Lower leg skin (tissue), 4 donors: Measurements from ENCODE around the gene ZFYVE19. TPM values are rescaled to one million over a fixed set of nuclear protein-coding genes. Genes with fewer than 3 reads are reported as not detected.
A peak's percentile ranks its signal among the peaks of the same experiment; 100 is the strongest.

Experiments
- DNase-seq, 2 donors: peaks; one replicate each; pipeline ENCODE4 v3.0.0-alpha.2; 2019; ENCODE audit warnings: low spot score in 2 of 2
- H3K4me3 ChIP-seq: fragments of 200-600 bp; sonication (generic); 2 replicates; pipeline ENCODE4 v1.5.1; 2017; ENCODE audit warnings: mild to moderate bottlenecking, low read depth; ENCODE audit not compliant: poor library complexity, severe bottlenecking
- POLR2A ChIP-seq, 2 donors: fragments of 450-650 bp; IDR thresholded peaks; one replicate each; pipeline ENCODE4 v1.6.1; 2016 to 2017; ENCODE audit warnings: antibody characterized with exemption in 2 of 2, mild to moderate bottlenecking in 1 of 2, moderate library complexity in 1 of 2
- WGBS, 2 donors: methylation state at CpG; one replicate each; pipeline ENCODE4 v1.1.5; 2018; 5-methylcytosine and 5-hydroxymethylcytosine counted together
- intact Hi-C: fragments of 100-400 bp; cut with DNase I; formaldehyde crosslinking; loops from one replicate; pipeline ENCODE4 v1.15.0; 2023; ENCODE audit warnings: low total_unique reads
- total RNA-seq, 4 donors: library from RNA; depleted of rRNA; stranded (reverse); fragments of >200 nt; gene quantifications; one replicate each; pipeline ENCODE4 v1.1.0, GENCODE V29; 2016
- TF ChIP-seq, protein P1 (sequence below), 3 donors: fragments of 450-650 bp; IDR thresholded peaks; one replicate each; pipeline ENCODE4 v1.5.1; 2016; ENCODE audit warnings: antibody characterized with exemption in 3 of 3, mild to moderate bottlenecking in 3 of 3, moderate library complexity in 2 of 3

ZFYVE19 gene
- total RNA-seq, 4 donors from 2014 or later: 30.9 to 65.7 (median 35.4) TPM

DNA sequence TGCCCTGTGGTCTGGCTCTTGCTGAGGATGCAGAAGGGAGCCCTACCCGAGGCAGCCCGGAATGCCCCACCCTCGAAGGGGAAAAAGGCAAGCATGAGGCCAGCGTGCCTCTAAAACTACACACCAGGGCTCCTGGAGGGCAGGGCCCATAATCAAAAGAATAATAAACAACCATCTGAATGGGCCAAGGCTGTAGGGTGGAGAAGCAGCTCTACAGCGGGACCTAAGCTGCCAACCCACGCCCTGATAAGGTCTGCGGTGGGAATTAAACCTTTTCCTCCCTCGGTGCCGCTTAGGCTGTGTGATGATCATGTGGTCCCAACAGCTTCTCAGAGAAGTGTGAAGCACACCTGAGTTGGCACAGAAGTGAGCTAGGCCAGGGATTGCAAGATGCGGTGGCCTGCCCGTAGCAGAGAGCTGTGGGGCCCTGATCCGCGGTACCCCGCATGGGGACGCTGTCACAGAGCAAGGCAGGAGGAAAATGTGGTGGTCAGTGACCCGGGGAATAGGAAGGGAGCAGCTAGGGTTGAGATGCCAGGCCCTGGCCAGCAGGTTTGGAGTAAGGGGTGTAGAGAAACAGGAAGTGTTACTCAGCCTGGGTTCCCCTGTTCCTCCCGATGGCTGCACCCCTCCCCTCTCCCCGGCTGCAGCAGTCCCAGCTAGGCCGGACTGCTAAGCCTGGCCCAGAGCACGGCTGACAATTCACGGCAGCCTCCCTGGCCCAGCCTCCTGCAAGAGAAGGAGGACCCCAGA lies 38.2 kb upstream of the ZFYVE19 start:
- no peak overlapping the region for H3K4me3 ChIP-seq
- intact Hi-C loops: no loop called here
- DNase-seq: no peak
- 34 to 47% methylated on average over 21 of the region's 21 CpGs for WGBS, 2 donors
- TF ChIP-seq, protein P1, sequence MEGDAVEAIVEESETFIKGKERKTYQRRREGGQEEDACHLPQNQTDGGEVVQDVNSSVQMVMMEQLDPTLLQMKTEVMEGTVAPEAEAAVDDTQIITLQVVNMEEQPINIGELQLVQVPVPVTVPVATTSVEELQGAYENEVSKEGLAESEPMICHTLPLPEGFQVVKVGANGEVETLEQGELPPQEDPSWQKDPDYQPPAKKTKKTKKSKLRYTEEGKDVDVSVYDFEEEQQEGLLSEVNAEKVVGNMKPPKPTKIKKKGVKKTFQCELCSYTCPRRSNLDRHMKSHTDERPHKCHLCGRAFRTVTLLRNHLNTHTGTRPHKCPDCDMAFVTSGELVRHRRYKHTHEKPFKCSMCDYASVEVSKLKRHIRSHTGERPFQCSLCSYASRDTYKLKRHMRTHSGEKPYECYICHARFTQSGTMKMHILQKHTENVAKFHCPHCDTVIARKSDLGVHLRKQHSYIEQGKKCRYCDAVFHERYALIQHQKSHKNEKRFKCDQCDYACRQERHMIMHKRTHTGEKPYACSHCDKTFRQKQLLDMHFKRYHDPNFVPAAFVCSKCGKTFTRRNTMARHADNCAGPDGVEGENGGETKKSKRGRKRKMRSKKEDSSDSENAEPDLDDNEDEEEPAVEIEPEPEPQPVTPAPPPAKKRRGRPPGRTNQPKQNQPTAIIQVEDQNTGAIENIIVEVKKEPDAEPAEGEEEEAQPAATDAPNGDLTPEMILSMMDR (IDR thresholded peaks at IDR 0.05): no peak
- TF ChIP-seq POLR2A (IDR thresholded peaks at IDR 0.05): no peak

DNA sequence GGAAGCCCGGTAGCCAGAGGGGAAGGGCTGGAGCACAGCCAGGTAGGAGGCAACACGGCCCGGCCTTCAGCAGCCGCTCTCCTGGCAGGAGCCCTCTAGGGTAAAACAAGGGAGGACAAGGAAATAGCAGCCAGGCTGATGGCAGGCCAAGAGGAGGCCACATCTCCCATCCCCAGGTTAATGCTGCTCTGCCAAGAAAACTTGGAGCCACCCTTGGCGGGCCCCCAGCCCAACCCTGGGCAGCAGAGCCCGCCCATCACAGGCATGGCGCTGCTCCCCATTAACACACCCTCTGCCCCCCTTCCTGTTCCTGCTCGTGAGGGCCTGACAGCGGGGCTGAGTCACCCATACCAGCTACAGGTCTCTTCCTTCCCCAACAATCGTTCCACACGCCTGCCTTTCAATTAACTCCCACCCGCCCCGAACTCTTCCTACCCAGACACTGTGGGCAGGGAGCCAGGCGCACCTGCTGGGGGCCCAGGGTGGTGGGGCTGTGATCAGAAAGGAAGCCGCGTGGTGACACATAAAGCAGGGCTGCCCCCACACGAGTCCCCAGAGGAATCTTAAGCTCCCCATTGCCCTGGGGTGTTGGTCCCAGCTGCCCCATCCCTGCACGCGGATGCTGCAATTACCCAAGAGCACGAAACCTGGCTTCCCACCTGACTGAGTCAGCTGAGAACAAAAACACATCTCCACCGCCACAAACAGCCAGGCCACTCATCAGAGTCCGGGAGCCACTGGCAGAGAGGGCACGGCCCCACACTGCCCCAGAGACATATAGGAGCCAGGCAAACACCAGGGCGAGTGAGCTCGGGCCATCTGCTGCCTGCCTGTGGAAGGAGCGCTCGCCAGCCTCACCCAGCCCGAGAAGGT lies 37.4 kb upstream of the ZFYVE19 start, which contains the start of gene C15orf62:
Gene C15orf62, plus strand, starts transcription at position 707 of the 873 bp plus-strand sequence. CDS start 516 bp downstream, outside the sequence.
- TF ChIP-seq, protein P1 (IDR thresholded peaks at IDR 0.05): no peak
- no peak for TF ChIP-seq POLR2A (IDR thresholded peaks at IDR 0.05)
- WGBS, 2 donors: 28 to 37% methylated on average over 28 of the region's 28 CpGs
- intact Hi-C loops: no loop called here
- H3K4me3 ChIP-seq: no peak within 1 kb of the TSS
- peak; percentile 72 to 92 for DNase-seq

DNA sequence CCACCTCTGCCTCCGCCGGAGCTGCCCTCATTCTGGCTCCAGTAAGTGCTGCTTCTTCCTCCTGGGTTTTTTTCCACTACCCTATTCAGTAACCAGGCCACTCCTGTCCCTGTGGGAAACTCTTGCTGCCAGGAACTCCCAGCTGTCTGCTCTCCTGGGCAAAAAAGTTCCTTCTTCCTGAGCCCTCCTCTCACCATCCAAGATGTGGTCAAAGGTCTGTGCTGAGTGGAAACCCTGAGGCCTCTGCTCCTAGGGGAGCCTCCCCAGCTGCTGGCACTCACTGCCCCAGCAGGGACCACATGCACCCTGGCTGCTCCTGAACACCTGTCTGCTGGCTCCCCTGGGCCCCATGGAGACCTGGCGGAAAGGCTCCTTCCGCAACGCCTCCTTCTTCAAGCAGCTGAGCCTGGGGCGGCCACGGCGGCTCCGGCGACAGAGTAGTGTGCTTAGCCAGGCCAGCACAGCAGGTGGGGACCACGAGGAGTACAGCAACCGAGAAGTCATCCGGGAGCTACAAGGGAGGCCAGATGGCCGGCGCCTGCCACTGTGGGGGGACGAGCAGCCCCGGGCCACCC lies 36.7 kb upstream of the ZFYVE19 start:
- intact Hi-C loops: no loop called here
- DNase-seq: no peak
- H3K4me3 ChIP-seq: no peak overlapping the region
- 35 to 63% methylated on average over 7 to 15 of the region's 17 CpGs for WGBS, 2 donors
- no peak for TF ChIP-seq POLR2A (IDR thresholded peaks at IDR 0.05)
- TF ChIP-seq, protein P1 (IDR thresholded peaks at IDR 0.05): no peak

DNA sequence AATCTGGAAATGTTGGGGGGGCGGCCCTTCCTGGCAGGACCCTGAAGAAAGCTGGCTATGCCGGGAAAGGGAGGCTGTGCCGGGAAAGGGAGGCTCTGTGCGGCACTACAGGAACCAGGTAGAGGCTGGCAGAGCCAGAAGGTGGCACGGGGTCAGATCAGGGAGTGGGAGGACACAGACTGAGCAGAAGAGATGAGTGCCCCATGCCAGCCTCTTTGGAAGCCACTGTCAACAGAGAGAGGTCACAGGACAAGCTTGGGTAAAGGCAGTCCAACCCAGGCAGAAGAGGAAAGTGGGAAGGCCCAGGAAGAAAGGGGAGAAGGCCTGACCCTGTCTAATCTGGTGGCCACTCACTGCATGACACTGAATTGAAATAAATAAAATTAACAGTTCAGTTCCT lies 35.6 kb upstream of the ZFYVE19 start:
- H3K4me3 ChIP-seq: no peak overlapping the region
- TF ChIP-seq, protein P1 (IDR thresholded peaks at IDR 0.05): no peak
- TF ChIP-seq POLR2A (IDR thresholded peaks at IDR 0.05): no peak

DNA sequence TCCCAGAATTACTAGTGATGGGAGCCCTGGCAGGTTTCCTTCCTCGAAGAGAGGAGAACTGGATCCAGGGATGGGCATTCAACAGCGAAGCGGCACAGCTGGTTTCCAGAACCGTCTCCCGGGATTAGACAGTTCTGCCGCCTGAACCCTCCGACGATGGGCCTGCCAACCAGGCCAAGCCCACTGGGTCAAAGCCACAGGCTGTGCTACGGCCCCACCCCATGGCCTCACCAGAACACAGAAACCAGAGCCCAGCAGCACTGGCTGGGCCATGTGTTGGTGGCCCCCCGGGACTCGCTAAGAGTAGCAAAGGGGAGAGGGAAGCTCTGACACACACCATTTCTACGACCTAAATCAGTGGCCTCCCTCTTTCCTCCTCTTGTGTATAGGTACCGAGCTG lies 34.9 kb upstream of the ZFYVE19 start:
- intact Hi-C loops: no loop called here
- H3K4me3 ChIP-seq: no peak overlapping the region
- TF ChIP-seq, protein P1 (IDR thresholded peaks at IDR 0.05): no peak
- TF ChIP-seq POLR2A (IDR thresholded peaks at IDR 0.05): no peak
- DNase-seq: no peak
- 63 to 70% methylated on average over 8 to 13 of the region's 13 CpGs for WGBS, 2 donors

More for the DNA sequence above, 35.6 kb upstream of the ZFYVE19 start:
- WGBS, 2 donors: 82 to 94% methylated on average over 5 of the region's 5 CpGs
- intact Hi-C loops: no loop called here
- DNase-seq: no peak
